H1 (cell line): ENCODE measurements around the gene SYNPO. TPM values are rescaled to one million over a fixed set of nuclear protein-coding genes. Genes with fewer than 3 reads are reported as not detected.

Experiments used
- CTBP2 ChIP-seq: IDR thresholded peaks from 2 replicates; pipeline ENCODE4 v1.7.0; 2011; ENCODE audit warnings: borderline replicate concordance, mild to moderate bottlenecking, moderate library complexity, mixed read lengths, low read length; ENCODE audit not compliant: insufficient read depth, insufficient read length
- PHF8 ChIP-seq: fragments of 200-600 bp; sonication (generic); conservative IDR thresholded peaks from 2 replicates; pipeline ENCODE4 v1.7.1; 2012; ENCODE audit warnings: low read depth, mild to moderate bottlenecking, inconsistent platforms, low read length, moderate library complexity
- RBBP5 ChIP-seq: IDR thresholded peaks from 2 replicates; pipeline ENCODE4 v1.7.1; 2012; ENCODE audit warnings: low read depth, mild to moderate bottlenecking, inconsistent platforms, low read length, moderate library complexity, borderline replicate concordance
- polyA plus RNA-seq, 7 experiments: library from polyadenylated mRNA; depleted of rRNA in 3 of 7; stranded (reverse) in 5 of 7; unstranded in 2 of 7; fragments of >200 nt in 5 of 7; fragments of 200-250 nt in 2 of 7; gene quantifications; 1 replicate in 5 of 7; 2 replicates in 1 of 7; 4 replicates in 1 of 7; pipeline versions ENCODE4 v1.2.1 to v1.2.3, GENCODE V29; 2011 to 2013; ENCODE audit warnings: missing spikeins in 2 of 7, mixed read lengths in 2 of 7
- total RNA-seq: library from RNA; stranded (reverse); fragmentation: NEBNext Ultra II Directional; extraction: Animal tissue kit (Norgen Biotek cat#: 25700); gene quantifications from 2 replicates; pipeline ENCODE4 v1.2.1, GENCODE V29; 2021

Gene SYNPO
- total and polyA plus RNA-seq, 2 of the 8 experiments (the other 6 are each of a cell fraction or from before 2014, with no cell fraction given): 2.3 TPM

DNA sequence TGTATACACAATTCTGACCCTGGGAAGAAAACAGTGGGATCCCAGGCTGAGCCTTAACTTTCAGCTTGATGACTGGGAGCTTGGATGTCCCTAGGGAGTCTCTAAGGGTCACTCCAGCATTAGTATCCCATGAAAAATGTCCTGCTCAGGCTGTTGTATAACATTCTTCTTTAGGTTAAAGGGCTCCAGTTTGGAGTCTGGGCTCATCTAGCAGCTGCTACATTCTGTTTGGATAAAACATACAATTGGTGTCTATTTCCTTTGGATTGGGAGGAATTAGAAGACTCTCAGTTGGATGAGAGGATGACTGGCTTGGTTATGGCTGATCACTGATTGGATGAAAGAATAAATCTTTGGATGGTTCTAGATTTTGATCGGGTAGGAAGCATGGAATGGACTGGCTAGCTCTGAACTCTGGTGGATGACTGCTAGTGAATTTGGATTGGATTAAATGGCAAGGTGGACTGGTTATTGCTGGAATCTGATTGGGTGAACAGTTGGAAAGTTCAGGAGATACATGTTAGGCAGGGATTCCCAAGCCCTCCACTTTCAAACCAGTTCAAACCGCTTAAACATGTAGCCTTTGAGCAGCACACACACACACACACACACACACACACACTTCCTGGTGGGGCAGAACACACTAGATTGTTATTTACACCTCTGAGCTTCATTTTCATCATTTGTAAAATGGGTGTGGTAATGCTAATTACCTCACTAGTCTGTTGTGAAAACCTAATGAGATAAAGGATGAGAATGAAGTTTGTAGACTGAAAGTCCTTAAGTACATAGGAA lies 13.5 kb downstream of the SYNPO start (continued):
- TF ChIP-seq CTBP2 (no peak), RBBP5 (no peak), PHF8 (no peak)
